ENCODE results near the gene CCL27.
A peak's percentile ranks its signal among the peaks of the same experiment; 100 is the strongest.

CCL27 gene

GRCh38 chr9:34635556-34635955 lies 26.9 kb downstream of the CCL27 start:
- no peak overlapping the region for H3K4me3 ChIP-seq (ENCODE audit: low read depth, low read length)
- DNase-seq (ENCODE audit: low read depth), result no peak
- TF ChIP-seq CTCF (conservative IDR thresholded peaks at IDR 0.05; ENCODE audit: low read depth, low read length), result no peak

DNA sequence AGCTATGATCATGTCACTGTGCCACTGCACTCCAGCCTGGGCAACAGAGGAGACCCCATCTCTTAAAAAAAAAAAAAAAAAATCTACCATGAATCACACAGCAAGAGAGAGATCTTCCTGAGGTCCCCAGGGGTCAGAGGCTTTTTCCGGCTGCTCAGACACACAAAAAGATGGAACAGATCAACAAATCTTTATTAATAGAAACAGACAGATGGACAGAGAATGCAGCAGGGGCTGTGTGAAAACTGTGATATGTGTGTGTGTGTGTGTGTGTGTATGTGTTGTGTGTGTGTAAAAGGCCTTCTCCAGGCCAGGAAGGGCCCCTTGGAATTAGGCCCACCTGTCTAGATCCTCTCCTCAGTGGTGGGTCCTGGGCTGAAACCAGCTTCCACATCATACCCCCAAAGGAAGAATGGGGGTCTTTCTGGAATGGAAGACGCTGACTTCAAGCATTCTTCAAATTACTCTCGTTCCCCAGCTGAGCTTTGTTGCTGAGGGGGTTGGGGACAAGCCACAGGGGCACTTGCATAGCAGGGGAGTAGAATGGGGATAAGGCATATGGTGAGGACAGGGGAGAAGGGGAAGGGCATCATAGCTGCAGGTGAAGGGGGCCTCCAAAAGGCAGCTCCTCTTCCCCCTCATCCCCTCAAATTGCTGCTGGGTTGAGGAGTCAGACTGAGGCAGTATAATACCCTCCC lies 27.8 kb downstream of the CCL27 start:
- TF ChIP-seq CTCF (conservative IDR thresholded peaks at IDR 0.05; ENCODE audit: low read depth, low read length), result no peak
- no peak overlapping the region for H3K4me3 ChIP-seq (ENCODE audit: low read depth, low read length)
- DNase-seq (ENCODE audit: low read depth), result no peak

DNA sequence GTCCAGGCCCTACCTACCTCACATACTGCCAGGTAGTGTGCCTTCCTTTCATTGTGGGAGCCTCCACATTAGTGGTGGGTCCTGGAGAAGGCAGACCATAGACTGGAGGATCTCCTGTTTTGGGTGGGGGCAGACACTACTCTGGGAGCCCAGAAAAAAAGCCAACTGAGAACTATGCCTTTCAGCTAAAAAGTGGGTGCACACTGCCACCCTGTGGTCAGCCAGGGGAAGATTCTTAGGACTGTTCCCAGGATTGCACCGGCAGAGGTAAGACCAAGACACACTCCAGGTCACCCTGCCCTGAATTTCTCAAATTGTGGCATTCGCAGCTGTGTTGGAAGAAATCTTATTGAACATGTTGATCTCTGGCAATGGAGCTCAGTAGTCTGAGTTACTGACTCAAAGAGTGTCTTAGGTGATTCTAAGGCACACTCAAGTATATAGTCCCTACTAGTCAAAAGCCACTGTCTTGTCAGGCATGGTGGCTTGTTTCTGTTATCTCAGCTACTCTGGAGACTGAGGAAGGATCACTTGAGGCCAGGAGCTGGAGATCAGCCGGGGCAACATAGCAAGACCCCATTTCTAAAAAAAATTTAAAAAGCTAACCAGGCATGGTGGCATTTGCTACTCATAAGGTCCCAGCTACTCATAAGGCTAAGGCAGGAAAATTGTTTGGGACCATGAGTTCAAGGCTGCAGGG lies 28.5 kb downstream of the CCL27 start:
- no peak overlapping the region for H3K4me3 ChIP-seq (ENCODE audit: low read depth, low read length)
- TF ChIP-seq CTCF (conservative IDR thresholded peaks at IDR 0.05; ENCODE audit: low read depth, low read length), result peak; percentile 91
- peak; percentile 80 for DNase-seq (ENCODE audit: low read depth)

DNA sequence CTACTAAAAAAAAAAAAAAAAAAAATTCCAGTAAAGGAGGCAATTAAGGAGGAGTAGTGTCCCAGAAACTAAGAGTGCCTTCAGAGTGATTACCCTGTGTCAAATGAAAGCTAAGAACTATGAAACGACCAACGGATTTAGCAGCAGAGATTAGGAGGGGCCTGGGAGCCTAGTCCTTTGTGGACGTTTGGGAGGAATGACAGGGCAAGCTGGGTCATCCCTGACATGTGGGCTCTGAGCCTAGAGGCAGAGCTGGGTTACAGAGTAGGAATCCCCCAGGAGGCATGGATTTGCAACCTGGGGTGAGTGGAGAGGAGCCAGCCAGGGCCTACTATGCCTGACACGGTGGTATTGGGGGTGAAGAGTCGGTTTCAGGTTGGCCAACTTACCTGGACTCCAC lies 29.3 kb downstream of the CCL27 start:
- H3K4me3 ChIP-seq (ENCODE audit: low read depth, low read length), result no peak overlapping the region
- no peak for TF ChIP-seq CTCF (conservative IDR thresholded peaks at IDR 0.05; ENCODE audit: low read depth, low read length)
- DNase-seq (ENCODE audit: low read depth), result no peak

DNA sequence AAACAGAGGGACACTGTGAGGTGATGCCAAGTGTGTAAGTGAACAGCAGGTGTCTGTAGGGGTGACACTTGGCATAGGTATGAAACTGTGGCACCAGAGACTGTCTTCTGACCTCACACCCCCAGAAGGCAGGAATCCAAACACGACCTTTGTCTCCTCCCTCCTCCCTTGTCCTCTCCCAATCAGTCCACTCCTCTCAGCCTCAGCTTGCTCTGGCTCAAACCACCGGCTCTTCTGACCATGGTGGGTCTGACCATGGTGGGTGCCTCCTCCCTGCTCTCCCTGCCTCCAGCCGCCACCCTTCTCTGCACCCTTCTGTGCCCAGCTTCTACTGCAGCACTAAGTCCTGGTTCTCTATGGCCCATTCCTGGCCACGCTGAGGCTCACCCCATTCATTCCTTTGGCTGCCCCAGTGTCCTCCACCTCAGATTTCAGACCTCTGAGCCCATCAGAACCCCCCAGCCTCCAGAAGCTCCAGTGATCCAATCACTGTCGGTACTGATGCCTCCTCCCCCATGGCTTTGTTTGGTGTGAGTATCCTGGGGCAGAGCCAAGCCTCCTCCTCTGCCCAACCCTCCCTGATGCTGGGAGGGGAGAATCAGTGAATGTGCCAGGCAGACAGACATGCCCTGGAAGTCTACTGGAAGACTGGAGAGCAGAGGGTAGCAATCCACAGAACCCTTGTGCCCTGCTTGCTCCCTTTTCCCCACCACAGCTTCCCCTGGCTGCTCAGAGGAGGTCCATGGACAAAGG lies 31.9 kb downstream of the CCL27 start:
- no peak for TF ChIP-seq CTCF (conservative IDR thresholded peaks at IDR 0.05; ENCODE audit: low read depth, low read length)

GRCh38 chr9:34629491-34629808 lies 33.0 kb downstream of the CCL27 start:
- no peak for DNase-seq (ENCODE audit: low read depth)
- TF ChIP-seq CTCF (conservative IDR thresholded peaks at IDR 0.05; ENCODE audit: low read depth, low read length), result no peak
- H3K4me3 ChIP-seq (ENCODE audit: low read depth, low read length), result no peak overlapping the region

More for the DNA sequence above, 31.9 kb downstream of the CCL27 start:
- DNase-seq (ENCODE audit: low read depth), result no peak
- H3K4me3 ChIP-seq (ENCODE audit: low read depth, low read length), result no peak overlapping the region

All from choroid plexus epithelial cell (primary cell).